ENCODE data around the gene GOLGA3.
A peak's percentile ranks its signal among the peaks of the same experiment; 100 is the strongest.
"Not testable (repeated sequence)": the region's sequence is repeated elsewhere in the genome, so short reads cannot be mapped to it uniquely, and the experiment has no call there.

The GOLGA3 gene

GRCh38 chr12:132779781-132780353 is 48.8 kb downstream of the GOLGA3 start:
- DNase-seq (ENCODE audit: low read depth): no peak

- DNase-seq (ENCODE audit: low read depth): no peak
These were observed 51.1 kb downstream of the GOLGA3 start for GRCh38 chr12:132777614-132778013.

- no peak for DNase-seq (ENCODE audit: low read depth)
These were observed 51.7 kb downstream of the GOLGA3 start for GRCh38 chr12:132776816-132777568.

- DNase-seq (ENCODE audit: low read depth): not testable (repeated sequence)
These were observed 52.4 kb downstream of the GOLGA3 start for GRCh38 chr12:132776230-132776625.

GRCh38 chr12:132775502-132776229 is 53.0 kb downstream of the GOLGA3 start:
- DNase-seq (ENCODE audit: low read depth): no peak

- DNase-seq (ENCODE audit: low read depth): no peak
These were observed 53.9 kb downstream of the GOLGA3 start for GRCh38 chr12:132774646-132775275.

GRCh38 chr12:132774159-132774558 is 54.5 kb downstream of the GOLGA3 start:
- no peak for DNase-seq (ENCODE audit: low read depth)

GRCh38 chr12:132773077-132773955 is 55.4 kb downstream of the GOLGA3 start:
- DNase-seq (ENCODE audit: low read depth): no peak

GRCh38 chr12:132772606-132773005 is 56.1 kb downstream of the GOLGA3 start:
- DNase-seq (ENCODE audit: low read depth): no peak

- DNase-seq (ENCODE audit: low read depth): peak; percentile 31
These were observed 57.4 kb downstream of the GOLGA3 start for GRCh38 chr12:132771126-132771838.

GRCh38 chr12:132766380-132767085 is 62.1 kb downstream of the GOLGA3 start:
- DNase-seq (ENCODE audit: low read depth): no peak

- DNase-seq (ENCODE audit: low read depth): no peak
These were observed 63.3 kb downstream of the GOLGA3 start for GRCh38 chr12:132765361-132765760.

GRCh38 chr12:132764231-132764630 is 64.4 kb downstream of the GOLGA3 start:
- no peak for DNase-seq (ENCODE audit: low read depth)

GRCh38 chr12:132761921-132762583 is 66.6 kb downstream of the GOLGA3 start:
- DNase-seq (ENCODE audit: low read depth): peak; percentile 85

GRCh38 chr12:132761032-132761920 is 67.4 kb downstream of the GOLGA3 start, which contains the start of gene ANKLE2:
TSS of gene ANKLE2 (minus strand) at chr12:132761832. CDS start at chr12:132761798, 34 bp downstream.
- DNase-seq (ENCODE audit: low read depth): peak; percentile 49

- DNase-seq (ENCODE audit: low read depth): no peak
These were observed 69.3 kb downstream of the GOLGA3 start for GRCh38 chr12:132759359-132759758.

- DNase-seq (ENCODE audit: low read depth): not testable (repeated sequence)
These were observed 69.8 kb downstream of the GOLGA3 start for GRCh38 chr12:132758825-132759224.

GRCh38 chr12:132754160-132754932 is 74.3 kb downstream of the GOLGA3 start:
- no peak for DNase-seq (ENCODE audit: low read depth)

Measured in activated T-helper 1 cell treated with Interleukin-2 at 50 U/mL for 16 hours (primary cell).